GM21390 (cell line): ENCODE measurements around the gene PRR15.

ENCODE experiments used
- ATAC-seq: cut with Tn5 transposase; IDR thresholded peaks from one replicate; pipeline ENCODE4 v1.9.1; 2021; ENCODE audit not compliant: unreplicated experiment

The PRR15 gene

DNA sequence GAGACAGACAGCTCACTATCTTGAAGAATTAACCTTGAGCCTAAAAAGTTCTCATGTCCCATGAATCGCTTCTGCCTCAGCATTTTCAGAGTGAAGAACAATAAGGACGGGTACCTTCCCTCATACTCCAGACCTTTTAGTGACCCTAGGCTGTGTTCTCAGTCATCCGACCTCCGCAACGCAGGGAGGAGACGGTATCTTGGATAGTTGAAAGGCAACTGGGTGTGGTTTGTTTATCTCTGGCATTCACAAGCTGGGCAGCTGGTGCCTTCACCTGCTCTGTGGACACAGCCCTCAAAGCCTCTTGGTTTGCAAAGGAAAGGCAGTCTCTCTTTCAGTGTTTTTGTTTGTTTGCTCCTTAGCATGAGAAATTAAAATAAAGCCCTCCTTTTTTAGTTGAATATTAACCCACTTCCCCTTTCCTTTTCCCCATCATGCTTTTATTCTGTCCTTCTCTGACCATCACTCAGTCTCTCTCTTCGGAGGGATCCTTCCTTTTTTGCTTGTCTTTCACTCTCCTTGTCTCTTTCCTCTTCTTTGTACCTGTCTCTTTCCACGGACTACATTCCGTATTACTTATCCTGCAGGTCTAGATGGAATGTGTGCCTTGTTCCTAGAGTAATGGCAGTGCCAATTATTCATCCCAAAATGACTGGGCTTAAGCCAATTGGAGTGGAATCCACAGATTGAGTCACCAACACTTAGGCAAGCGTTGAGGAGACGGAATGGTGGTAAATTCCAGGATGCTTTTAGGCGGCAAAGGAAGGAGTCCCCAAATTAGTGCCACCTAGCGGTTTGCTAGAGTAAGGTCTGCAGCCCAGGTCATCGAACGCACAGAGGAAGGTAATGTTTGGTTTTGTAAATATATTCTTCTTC is 45.8 kb downstream of the PRR15 start:
- ATAC-seq = no peak

DNA sequence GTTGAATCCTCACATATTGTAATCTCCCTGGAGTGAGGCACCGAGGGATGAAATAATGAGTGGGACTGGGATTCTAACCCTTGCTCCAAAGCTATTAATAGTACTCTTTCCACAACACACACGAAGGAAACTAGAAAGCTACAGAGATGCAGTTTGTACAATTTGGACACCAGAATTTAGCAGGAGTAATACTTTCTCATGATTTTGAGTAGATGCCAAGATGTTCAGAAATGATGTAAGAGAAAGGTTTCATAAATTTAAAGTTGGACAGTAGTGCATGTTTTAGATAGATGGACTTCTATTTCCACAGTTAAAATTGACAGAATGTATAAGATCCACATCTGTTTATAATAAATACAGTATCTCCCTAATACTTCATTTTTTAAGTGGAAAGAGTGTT is 46.5 kb downstream of the PRR15 start:
- no peak for ATAC-seq

DNA sequence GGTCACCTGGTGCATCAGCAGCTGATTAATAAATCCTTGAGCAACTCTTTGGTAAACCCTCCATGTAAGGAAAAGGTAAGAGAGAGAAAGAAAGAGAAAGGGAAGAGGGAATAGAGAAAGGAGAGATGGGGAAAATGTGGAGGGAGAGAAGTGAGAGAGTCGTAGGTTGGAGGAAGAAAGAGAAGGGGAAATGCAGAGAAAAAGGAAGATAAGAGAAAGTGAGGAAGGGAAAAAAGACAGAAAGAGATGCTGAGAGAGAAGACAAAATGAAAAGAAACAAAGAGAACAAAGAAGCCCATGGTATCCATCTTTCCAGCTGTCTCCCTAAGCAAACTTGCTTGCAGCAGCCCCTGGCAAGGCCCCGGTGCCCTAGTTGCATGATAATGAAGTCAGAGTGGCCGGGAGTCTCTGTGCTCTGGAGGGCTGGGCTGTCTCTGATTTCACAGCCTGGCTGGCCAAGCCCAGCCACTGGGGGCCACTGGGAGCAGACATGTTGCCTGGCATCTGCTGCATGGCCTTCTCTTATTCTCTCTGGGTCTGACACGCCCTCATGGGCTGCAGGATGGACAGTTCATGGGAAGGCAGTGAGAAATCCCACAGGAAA is 48.4 kb downstream of the PRR15 start:
- ATAC-seq = no peak

DNA sequence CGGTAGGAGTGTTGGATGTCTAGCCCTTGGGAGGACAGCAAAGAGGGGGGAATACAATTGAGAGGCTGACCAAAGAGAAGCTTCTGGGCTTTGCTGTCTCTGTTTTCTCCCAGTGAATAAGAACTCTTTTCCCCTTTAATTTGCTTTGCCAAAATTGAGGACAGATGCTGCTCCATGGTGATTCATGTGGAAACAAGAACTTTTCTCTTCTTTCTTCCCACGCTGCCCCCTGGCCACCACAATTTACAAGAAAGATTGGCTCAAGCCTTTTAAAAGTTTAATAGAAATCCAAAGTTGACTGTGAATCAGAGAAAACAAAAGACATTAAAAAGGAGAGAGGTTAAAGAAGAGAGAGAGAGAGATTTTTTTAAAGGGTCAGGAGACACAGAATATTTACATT is 49.0 kb downstream of the PRR15 start:
- ATAC-seq = no peak

DNA sequence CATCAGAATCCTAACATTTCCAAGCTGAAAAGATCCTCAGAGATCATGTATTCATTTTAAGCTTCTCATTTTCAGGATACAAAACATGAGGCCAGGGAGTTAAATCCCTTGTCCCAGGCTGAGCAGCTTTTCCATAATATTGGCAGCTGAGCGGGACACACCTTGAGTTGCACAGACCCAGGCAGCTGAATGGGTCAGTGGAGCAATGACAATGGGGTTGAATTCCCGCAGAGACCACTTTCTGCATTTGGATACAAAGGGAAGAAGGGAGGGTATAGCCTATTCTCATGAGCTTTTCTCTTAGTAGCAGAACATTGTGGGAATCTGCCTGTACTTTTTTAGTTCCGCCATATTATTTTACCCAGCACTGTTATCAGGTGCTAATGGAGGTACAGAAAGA is 49.5 kb downstream of the PRR15 start:
- ATAC-seq = no peak

DNA sequence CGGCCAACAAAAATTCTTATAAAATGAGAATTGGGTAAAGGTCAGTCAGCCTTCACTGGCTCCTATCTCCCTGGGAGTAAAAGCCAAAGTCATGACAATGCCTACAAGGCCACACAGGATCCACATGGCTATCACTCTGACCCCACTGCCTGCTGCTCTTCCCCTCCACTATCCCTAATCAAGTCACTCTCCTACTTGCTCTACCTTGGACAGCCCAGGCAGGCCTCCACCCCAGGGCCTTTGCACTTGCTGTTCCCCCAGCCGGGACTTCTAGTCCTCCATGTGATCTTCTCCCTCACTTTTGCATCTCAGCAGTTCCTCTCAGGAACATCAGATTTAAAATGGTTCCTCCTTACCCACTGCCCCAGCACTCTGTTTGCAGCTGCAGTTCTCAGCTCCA is 50.6 kb downstream of the PRR15 start:
- ATAC-seq = no peak
